HG03039 (cell line): ENCODE measurements around the gene ZFYVE26.

Experiments used
- ATAC-seq: cut with Tn5 transposase; IDR thresholded peaks from one replicate; pipeline ENCODE4 v1.9.1; 2021; ENCODE audit warnings: mild to moderate bottlenecking, moderate library complexity; ENCODE audit not compliant: unreplicated experiment

The ZFYVE26 gene

DNA sequence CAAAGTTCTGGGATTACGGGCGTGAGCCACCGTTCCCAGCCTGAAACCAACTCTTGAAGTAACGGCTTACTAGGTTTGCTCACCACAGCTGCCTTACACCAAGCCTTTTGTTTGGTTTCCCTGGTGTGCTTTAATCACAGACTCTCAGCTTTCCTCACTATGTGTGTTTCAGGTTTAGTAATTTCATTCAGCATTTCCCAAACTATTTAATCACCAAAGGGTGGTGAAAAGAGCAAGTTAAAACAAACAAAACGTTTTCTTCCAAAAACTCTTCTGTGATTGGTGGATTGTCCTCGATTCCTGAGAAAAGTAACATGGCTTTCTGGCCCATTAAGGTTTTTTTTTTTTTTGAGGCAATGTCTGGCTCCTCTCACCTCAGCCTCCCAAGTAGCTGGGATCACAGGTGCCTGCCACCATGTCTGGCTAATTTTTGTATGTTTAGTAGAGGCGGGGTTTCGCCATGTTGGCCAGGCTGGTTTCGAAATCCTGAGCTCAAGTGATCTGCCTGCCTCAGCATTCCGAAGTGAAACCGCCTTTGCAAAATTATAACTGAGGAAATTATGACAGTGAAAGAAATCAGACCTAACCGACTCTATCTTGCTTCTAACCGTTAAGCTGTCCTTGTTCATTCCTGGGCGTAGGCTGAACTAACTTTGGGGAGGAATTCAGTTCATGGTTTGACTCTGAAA lies 1.5 kb upstream of the ZFYVE26 start:
- no peak for ATAC-seq

DNA sequence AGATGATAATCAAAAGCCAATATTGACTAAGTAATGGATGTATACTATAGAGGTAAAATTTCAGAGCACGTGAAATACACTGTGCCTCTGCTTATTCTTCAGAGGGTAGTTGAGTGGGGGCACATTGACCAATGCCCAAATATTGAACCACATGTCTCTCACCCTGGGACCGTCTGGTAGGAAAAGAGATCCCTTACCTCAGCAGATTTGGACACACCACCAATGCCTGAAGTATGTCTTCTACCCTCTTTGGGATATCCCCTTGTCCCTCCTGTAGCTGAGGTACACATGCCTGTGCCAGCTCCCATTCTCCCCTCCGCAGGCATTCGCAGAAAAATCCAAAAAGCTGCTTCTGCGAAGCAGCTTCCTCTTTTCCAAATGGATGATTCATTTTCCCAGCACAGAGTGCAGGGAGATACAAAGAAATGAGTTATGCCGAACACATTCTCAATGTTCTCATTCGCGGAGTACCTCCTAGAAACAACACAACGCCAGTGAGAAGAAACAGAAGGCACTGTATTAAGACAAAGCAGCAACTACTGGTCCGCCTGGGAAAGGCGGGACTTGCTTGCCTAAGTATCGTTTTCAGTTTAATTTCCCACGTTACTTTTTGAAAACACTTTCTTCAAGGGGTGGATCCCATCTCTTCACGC lies 691 bp downstream of the ZFYVE26 start:
- no peak for ATAC-seq

DNA sequence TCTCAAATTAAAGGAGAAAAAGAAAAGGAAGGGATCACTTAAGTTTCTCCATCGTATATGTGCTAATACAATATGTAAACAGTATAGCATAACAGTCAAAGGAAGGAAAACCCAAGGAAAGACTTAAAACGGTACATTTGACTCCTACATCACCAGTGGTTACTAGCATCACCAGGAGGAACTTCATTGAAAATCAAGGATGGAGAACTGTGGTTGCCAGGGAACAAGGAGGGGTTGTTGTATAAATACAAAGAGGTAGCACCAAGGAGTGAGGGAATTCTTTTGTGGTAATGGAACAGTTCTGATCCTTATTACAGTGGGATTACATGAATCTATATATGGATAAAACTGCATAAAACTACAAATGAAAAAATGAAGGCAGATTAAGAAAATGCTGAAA lies 1.6 kb downstream of the ZFYVE26 start:
- no peak for ATAC-seq

DNA sequence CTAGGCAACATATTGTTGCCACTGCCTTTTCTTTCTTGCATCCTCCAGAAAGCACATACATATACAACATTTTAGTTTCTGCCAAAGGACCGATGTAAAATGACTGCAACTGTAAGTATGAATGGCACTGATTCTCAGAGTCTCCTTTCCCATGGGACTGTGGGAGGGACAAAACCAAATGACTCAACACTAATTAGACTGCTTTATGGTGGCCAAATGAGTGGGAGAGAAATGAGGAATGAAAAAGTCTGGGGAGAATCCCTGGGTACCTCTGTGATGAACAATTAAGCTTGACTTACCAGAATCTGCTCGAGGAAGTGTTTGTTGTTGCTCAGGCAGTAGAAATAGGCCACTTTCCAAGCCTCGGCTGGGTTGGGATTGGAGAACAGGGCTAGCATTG lies 10.1 kb downstream of the ZFYVE26 start:
- no peak for ATAC-seq

DNA sequence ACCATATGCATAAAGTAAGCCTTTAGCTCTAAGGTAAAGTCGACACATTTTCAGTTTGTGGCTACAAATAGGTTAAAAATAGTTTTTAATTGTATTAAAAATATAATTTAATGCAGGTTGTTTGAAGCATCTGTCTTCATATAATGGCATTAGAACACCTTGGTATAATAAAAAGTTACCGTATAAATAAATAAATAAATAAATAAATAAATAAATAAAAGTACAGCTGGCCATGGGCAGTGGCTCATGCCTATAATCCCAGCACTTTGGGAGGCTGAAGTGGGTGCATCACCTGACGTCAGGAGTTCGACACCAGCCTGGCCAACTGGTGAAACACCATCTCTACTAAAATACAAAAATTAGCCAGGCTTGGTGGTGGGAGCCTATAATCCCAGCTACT lies 15.6 kb downstream of the ZFYVE26 start:
- ATAC-seq = no peak

DNA sequence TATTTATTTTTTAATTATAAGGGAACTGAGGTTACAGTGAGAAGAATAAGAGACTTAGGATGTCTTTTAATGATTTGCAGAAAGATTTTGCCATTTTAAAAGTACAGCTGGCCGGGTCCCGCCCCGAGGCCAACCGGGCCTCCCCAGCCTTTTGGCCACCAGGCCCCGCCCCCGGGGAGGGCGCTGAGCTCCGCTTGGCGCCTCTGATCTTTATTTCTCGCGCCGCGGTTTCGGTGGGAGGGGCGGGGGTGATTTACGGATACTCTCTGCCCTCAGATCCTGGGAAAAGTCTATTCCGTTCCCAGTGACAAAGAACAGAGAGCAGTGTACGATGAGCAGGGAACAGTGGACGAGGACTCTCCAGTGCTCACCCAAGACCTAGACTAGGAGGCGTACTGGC lies 17.7 kb downstream of the ZFYVE26 start:
- ATAC-seq = no peak

DNA sequence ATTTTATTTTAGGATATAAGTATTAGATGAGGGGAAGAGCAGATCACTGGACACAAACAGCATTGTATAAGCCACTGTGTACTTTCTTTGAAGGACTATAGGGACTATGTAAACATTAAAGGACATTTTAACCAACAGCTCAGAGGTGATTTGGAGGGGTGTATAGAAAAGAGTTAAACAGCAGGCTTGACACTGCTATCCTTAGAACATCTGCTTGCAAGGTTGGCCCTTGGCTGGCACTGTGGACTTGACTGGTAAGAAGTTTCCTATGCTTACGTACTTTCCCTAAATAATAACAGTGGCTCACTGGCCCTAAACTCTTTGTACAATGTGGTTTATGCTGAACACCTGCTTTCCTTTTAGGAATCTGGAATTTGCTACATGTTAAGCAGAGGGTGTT lies 28.7 kb downstream of the ZFYVE26 start:
- no peak for ATAC-seq

DNA sequence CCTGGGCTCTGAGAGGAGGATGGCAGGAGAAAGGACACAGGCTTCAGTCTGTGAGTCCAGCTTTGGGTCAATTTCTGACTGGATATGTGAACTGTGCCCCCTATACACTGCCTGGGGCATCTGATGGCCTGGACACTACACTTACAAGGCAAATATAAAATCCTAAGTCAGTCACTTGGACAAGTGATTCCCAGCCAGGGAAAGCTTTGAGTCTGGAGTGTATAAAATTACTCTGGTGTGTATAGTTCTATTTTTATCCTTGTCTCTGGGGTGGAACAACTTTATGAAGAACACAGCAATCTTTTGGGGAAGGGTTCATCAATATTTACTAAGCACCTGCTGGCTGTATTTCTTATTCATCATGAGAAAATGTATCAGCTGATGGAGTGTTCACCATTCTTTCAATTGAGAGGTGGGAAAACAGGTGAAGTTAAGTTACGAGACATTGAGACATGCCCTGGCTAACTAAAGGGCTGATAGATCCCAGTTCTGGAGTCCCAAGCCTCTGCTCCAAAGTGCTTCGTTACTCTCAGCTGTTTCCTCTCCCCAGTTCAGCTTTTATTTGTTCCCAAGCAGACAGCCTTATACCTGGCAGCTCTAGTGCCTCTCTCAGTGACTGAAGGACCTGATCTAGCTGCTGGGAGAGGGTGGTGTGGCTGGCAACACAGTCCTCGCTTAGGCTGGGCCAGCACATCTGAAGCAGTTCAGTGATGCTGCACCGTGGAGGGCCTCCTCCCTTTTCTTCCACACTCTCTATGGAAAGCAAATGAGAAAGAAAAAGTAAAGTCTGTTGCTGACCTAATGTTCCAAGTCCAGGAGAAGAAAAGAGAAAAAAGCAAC lies 30.9 kb downstream of the ZFYVE26 start:
- ATAC-seq = no peak

DNA sequence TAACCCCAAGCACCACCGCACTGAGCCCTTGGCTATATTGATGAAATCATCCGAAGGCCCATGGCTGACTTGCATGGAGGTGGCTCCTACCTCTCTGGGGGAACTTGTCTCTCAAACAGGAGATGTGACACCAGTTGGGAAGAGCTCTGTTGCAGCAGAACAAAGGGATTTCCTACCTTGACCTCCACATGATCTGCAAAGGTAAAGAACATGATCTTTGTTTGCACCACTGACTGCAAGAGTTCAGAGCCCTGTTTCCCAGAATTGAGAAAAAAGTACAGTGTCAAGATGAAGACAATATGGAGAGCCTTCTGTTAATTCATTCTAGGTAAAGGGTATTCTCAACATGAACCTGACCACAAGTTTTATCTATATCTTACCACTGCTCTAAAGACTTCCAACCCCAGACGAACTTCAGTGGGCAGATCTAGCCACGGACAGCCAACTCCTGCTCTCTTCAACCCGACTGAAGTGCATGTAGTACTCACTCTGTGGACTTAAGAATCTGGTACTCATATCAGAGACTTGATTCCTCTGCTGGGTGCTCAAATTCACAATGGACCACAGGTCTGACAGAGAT lies 32.1 kb downstream of the ZFYVE26 start:
- ATAC-seq = no peak

DNA sequence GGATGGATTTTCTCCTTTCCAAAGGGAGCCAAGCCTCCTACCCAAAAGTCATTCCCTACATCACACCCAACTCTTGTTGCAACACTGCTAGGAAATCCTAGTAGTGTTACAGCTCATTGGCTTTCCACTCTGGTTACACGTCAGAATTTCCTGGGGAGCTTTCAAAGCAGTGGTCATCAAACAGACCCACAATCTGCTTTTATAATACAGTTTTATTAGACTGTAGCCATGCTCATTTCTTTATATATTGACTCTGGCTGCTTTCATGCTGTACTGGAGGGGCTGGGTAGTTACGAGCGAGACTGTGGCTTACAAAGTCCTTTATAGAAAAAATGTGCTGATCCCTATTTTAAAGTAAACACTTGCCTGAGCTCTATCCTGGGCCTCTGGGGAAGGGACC lies 34.3 kb downstream of the ZFYVE26 start:
- no peak for ATAC-seq

DNA sequence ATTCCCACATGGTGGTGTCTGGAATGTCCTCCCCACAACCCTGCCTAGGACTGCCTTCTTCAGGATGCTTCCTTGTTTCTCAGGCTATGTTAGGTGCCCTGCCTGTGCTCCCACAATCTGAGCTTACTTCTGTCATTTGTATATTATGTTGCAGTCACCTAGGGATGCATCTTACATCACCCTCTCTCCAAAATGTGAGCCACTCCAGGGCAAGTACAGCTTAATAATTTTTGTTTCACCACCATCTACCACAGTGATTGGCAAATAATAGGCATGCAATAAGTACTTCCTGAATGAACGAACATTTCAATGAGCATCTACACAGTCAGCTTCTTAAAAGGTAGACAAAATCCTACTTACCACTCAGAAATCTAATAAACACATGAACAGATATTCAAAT lies 37.6 kb downstream of the ZFYVE26 start:
- ATAC-seq = no peak

DNA sequence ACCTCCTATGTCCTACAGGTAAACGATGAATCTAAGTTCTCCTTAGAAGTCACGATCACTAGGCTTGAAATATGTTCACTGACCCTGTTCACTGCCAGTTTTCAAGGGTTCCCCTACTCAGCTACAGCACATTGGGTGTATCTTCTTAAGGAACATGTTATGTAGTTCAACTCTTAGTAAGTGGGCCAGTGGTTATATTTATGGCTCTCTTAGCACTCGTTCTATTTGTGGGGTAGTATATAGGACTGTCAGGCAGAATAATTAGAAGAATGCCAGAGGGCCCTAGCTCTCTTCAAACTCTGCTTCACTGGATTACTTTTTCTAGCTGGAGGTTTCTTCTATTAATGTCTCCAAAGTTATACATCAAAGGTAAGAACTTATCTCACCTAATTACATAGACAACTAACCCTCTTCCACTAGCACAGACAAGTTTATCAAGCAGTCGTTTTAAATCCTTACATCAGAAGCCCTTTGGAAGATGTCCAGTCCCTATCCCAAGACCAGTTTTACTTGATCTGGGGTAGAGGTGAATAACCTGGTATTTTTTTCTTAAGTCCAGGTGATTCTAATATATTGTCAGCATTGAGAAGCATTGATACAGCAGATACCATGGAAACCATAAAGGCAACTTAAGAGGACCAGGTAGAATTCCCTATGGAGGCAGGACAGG lies 39.6 kb downstream of the ZFYVE26 start:
- no peak for ATAC-seq

DNA sequence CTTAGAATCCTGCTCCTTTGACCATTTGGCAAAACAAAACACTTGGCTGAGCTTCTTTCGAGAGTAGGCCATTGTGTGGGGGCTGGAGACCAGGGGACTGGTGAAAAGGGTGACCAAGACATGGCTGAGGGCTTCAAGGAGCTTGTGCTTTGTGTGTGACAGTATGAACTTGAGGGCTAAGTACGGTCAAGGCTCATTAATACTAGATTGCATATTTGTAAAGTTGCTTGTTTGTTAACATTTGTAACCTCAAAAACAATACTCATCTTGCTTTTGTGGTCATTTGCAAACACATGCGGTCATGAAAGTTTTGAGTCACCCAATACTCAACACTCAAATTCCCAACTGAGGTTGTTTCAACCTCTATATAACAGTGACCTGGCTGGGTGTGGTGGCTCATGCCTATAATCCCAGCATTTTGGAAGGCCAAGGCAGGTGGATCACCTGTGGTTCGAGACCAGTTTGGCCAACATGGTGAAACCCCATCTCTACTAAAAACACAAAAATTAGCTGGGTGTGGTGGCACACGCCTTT lies 42.5 kb downstream of the ZFYVE26 start:
- no peak for ATAC-seq

DNA sequence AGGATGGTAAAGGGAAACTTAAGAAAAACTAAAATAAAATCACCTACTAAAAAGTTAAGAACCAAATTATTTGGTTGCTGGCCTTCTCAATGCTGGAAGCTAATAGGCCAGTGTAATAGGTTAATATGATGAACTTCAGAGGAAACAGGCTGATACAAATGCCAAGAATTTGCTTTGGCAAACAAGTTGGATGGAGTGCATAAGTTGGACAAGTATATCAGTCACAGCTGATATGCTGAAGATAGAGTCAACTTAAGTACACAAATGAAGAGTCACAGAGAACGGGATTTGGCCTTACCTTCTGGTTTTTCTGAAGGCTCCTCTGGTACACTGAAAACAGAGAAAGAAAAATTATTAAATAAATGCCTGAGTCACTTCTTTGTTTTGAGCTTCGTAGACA lies 48.2 kb downstream of the ZFYVE26 start:
- no peak for ATAC-seq

DNA sequence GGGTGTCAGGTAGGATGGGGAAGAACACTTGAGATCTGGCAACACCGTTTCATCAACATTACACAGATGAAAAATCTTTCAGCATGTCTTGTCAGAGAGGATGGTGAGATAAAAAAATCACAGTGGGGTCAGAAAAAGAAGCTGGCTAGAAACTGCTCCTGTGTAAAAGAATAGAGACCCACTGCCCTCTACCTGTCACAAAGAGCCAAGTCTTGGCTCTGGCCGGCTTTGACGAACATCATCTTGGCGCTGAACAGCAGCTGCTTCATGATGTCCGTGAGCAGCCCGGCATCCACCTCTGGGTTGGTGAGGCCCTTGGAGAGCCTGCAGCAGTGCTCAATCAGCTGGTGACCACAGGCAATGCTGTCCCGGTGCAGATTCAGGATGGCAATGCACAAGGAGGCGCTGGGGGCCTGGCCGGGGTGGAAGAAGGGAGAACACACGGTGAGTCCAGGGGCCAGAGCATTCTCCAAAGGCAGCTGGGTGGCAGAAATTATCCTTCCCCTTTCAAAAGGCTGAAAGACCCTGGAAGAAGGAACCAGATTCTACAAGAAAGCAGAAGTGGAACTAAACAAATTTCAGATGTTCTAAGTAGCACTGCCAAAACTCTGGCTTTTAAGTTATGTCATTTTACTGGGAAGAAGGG lies 50.2 kb downstream of the ZFYVE26 start:
- ATAC-seq = no peak

DNA sequence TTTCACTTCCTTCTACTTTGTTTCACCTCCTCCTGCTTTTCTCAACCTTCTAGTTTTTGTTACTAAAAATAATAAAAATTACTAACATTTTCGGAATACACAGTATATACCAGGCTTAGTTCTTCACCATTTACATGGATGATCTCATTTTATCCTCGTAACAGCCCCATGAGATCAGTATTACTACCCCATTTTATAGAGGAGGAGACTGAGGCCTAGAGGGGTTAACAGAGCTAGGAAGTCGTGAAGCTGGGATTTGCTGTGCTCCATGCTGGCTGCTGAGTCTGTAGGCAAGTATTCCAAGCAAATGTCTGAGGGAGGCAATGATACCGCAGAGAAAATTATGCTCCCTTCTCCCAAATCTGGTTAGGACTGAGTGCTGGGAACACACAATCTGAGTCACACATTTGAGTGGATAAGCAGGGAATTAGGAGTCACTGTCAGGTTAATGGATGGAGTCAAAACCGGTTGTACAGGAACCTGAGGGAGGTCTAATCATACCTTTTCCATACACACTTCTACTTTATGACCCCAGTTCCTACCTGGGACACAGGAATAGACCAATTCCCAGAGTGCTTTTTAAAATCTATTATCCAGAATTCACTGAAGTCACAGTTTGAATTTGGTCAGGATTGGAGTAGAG lies 51.1 kb downstream of the ZFYVE26 start:
- no peak for ATAC-seq

DNA sequence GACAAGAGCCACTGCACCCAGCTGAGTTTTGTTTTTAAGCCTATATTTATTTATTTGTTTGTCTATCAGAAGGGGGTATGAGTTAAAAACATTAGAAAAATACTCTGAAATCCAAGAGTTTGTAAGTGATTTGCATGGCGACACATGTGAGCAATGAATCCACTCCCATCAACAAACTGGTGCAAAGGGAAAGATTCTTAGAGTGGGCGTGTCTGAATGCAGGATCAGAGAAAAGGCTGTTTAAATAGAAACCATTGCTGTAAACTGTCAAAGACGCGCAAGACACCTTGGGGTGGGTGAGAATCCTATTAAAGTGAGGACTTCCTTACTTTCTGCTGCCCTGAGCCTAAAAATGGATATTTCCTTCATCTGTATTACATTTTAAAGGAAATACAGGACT lies 51.9 kb downstream of the ZFYVE26 start:
- ATAC-seq = no peak

DNA sequence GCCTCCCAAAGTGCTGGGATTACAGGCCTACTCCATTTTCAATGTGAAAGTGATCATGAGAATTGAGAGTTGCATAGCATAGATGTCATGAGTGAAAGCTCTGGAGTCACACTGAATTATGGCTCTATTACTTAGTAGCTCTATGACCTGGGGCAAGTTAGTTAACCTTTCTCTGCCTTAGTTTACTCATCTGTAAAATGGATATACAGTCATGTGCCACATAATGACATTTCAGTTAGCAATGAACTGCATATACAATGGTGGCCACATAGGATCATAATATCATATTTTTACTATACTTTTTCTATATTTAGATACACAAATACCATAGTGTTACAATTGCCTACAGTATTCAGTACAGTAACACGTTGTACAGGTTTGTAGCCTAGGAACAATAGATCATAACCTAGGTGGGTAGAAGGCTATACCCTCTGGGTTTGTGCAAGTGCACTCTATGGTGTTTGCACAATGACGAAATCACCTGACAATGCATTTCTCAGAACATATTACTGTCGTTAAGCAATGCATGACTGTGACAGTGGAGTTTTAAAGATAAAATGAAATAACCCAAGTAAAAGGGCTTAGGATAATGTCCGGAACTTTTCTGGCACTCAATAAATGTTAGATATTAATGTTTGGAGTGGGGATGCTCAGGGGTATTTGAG lies 53.1 kb downstream of the ZFYVE26 start:
- ATAC-seq = no peak

DNA sequence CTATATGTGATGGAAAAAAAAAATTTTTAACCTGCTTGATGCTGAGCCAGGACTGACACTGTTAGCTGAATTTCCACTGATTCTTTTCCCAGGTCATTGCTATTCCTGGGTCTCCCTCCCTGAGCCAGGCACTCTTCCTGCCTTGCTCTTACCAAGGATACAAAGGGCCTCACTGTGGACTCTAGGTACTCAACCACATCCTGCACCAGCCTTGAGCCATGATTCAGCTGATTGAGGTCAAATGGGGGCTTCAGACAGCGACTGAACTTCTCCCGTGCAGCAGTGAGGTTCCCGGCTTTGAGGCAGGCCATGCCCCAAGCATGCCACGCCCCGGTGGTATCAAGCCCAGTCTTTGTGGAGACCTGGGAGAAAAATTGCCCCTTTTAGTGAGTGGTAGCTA lies 54.3 kb downstream of the ZFYVE26 start:
- no peak for ATAC-seq
